ENCODE measurements around the gene GNG7.

Gene GNG7

GRCh38 chr19:2732157-2732725, 29.7 kb upstream of the GNG7 start:
- H3K4me3 ChIP-seq (ENCODE audit: low read depth, low read length): no peak overlapping the region
- no peak for TF ChIP-seq CTCF (IDR thresholded peaks at IDR 0.05; ENCODE audit: borderline replicate concordance, insufficient read depth, low read depth, low read length)

GRCh38 chr19:2731181-2731995, 28.9 kb upstream of the GNG7 start:
- TF ChIP-seq CTCF (IDR thresholded peaks at IDR 0.05; ENCODE audit: borderline replicate concordance, insufficient read depth, low read depth, low read length): no peak
- no peak overlapping the region for H3K4me3 ChIP-seq (ENCODE audit: low read depth, low read length)

- TF ChIP-seq CTCF (IDR thresholded peaks at IDR 0.05; ENCODE audit: borderline replicate concordance, insufficient read depth, low read depth, low read length): no peak
- no peak overlapping the region for H3K4me3 ChIP-seq (ENCODE audit: low read depth, low read length)
Observed at GRCh38 chr19:2729943-2730818, 27.7 kb upstream of the GNG7 start.

- no peak for TF ChIP-seq CTCF (IDR thresholded peaks at IDR 0.05; ENCODE audit: borderline replicate concordance, insufficient read depth, low read depth, low read length)
- no peak overlapping the region for H3K4me3 ChIP-seq (ENCODE audit: low read depth, low read length)
Observed at GRCh38 chr19:2728783-2729387, 26.4 kb upstream of the GNG7 start.

- H3K4me3 ChIP-seq (ENCODE audit: low read depth, low read length): no peak overlapping the region
- no peak for TF ChIP-seq CTCF (IDR thresholded peaks at IDR 0.05; ENCODE audit: borderline replicate concordance, insufficient read depth, low read depth, low read length)
Observed at GRCh38 chr19:2727640-2727944, 25.1 kb upstream of the GNG7 start.

- H3K4me3 ChIP-seq (ENCODE audit: low read depth, low read length): no peak overlapping the region
- TF ChIP-seq CTCF (IDR thresholded peaks at IDR 0.05; ENCODE audit: borderline replicate concordance, insufficient read depth, low read depth, low read length): no peak
Observed at GRCh38 chr19:2726904-2727639, 24.6 kb upstream of the GNG7 start.
